ENCODE data around the gene MTHFD1L.
"Not testable (repeated sequence)": the region's sequence is repeated elsewhere in the genome, so short reads cannot be mapped to it uniquely, and the experiment has no call there.

Gene MTHFD1L

GRCh38 chr6:151081656-151082055, 216.2 kb downstream of the MTHFD1L start:
- H3F3A ChIP-seq (ENCODE audit: control insufficient read depth, insufficient read depth), result no peaks in the 10 kb centered on the region
- H3K9me2 ChIP-seq (replicated peaks; ENCODE audit: control insufficient read depth, low read length), result no peaks in the 10 kb centered on the region
- H3K27ac ChIP-seq (ENCODE audit: low read depth, low read length), result no peak overlapping the region
- H3K4me2 ChIP-seq (ENCODE audit: low read length), result no peak overlapping the region
- peaks cover 9% of the 10 kb centered on the region for H3K36me3 ChIP-seq (ENCODE audit: control insufficient read depth, low read length)
- no peaks in the 10 kb centered on the region for H3K9me3 ChIP-seq (ENCODE audit: control insufficient read depth, insufficient read depth, low read length)
- H4K20me1 ChIP-seq (ENCODE audit: control insufficient read depth, insufficient read depth, low read depth, low read length), result no peaks in the 10 kb centered on the region
- H3K4me3 ChIP-seq (ENCODE audit: low read length), result no peak overlapping the region
- H3K4me1 ChIP-seq (ENCODE audit: control insufficient read depth, low read length), result no peaks in the 10 kb centered on the region
- H3K27me3 ChIP-seq (ENCODE audit: control insufficient read depth, low read length), result no peaks in the 10 kb centered on the region
- H3K79me2 ChIP-seq (ENCODE audit: control insufficient read depth, low read length), result no peaks in the 10 kb centered on the region
- TF ChIP-seq CTCF (IDR thresholded peaks at IDR 0.05; ENCODE audit: low read depth, low read length, poor library complexity, severe bottlenecking) (no peak), EZH2phosphoT487 (IDR thresholded peaks at IDR 0.05; ENCODE audit: borderline replicate concordance, low read length) (no peak)

- H3K27ac ChIP-seq (ENCODE audit: low read depth, low read length), result no peak overlapping the region
- no peaks in the 10 kb centered on the region for H3K9me3 ChIP-seq (ENCODE audit: control insufficient read depth, insufficient read depth, low read length)
- no peak overlapping the region for H3K4me2 ChIP-seq (ENCODE audit: low read length)
- no peak for TF ChIP-seq EZH2phosphoT487 (IDR thresholded peaks at IDR 0.05; ENCODE audit: borderline replicate concordance, low read length)
- no peak for TF ChIP-seq CTCF (IDR thresholded peaks at IDR 0.05; ENCODE audit: low read depth, low read length, poor library complexity, severe bottlenecking)
- H3K4me1 ChIP-seq (ENCODE audit: control insufficient read depth, low read length), result no peaks in the 10 kb centered on the region
- H4K20me1 ChIP-seq (ENCODE audit: control insufficient read depth, insufficient read depth, low read depth, low read length), result no peaks in the 10 kb centered on the region
- no peak overlapping the region for H3K4me3 ChIP-seq (ENCODE audit: low read length)
- H3K79me2 ChIP-seq (ENCODE audit: control insufficient read depth, low read length), result no peaks in the 10 kb centered on the region
- no peaks in the 10 kb centered on the region for H3K27me3 ChIP-seq (ENCODE audit: control insufficient read depth, low read length)
- no peaks in the 10 kb centered on the region for H3K9me2 ChIP-seq (replicated peaks; ENCODE audit: control insufficient read depth, low read length)
- no peaks in the 10 kb centered on the region for H3F3A ChIP-seq (ENCODE audit: control insufficient read depth, insufficient read depth)
- peaks cover 9% of the 10 kb centered on the region for H3K36me3 ChIP-seq (ENCODE audit: control insufficient read depth, low read length)
These were observed 216.6 kb downstream of the MTHFD1L start for GRCh38 chr6:151082079-151082478.

- H3K27me3 ChIP-seq (ENCODE audit: control insufficient read depth, low read length), result no peaks in the 10 kb centered on the region
- no peak overlapping the region for H3K4me2 ChIP-seq (ENCODE audit: low read length)
- no peaks in the 10 kb centered on the region for H3K9me2 ChIP-seq (replicated peaks; ENCODE audit: control insufficient read depth, low read length)
- H3K4me1 ChIP-seq (ENCODE audit: control insufficient read depth, low read length), result no peaks in the 10 kb centered on the region
- no peaks in the 10 kb centered on the region for H4K20me1 ChIP-seq (ENCODE audit: control insufficient read depth, insufficient read depth, low read depth, low read length)
- no peaks in the 10 kb centered on the region for H3F3A ChIP-seq (ENCODE audit: control insufficient read depth, insufficient read depth)
- no peaks in the 10 kb centered on the region for H3K79me2 ChIP-seq (ENCODE audit: control insufficient read depth, low read length)
- peaks cover 10% of the 10 kb centered on the region; the same call in 1 of the 2 replicates for H3K36me3 ChIP-seq (ENCODE audit: control insufficient read depth, low read length)
- no peak overlapping the region for H3K27ac ChIP-seq (ENCODE audit: low read depth, low read length)
- TF ChIP-seq EZH2phosphoT487 (IDR thresholded peaks at IDR 0.05; ENCODE audit: borderline replicate concordance, low read length), result no peak
- no peak for TF ChIP-seq CTCF (IDR thresholded peaks at IDR 0.05; ENCODE audit: low read depth, low read length, poor library complexity, severe bottlenecking)
- no peak overlapping the region for H3K4me3 ChIP-seq (ENCODE audit: low read length)
- no peaks in the 10 kb centered on the region for H3K9me3 ChIP-seq (ENCODE audit: control insufficient read depth, insufficient read depth, low read length)
These were observed 218.8 kb downstream of the MTHFD1L start for GRCh38 chr6:151084275-151084674.

- H3K4me1 ChIP-seq (ENCODE audit: control insufficient read depth, low read length); H3K9me2 ChIP-seq (replicated peaks; ENCODE audit: control insufficient read depth, low read length); H3F3A ChIP-seq (ENCODE audit: control insufficient read depth, insufficient read depth): not testable (repeated sequence)
These were observed 221.6 kb downstream of the MTHFD1L start for GRCh38 chr6:151087055-151087454.

More at GRCh38 chr6:151087055-151087454, 221.6 kb downstream of the MTHFD1L start:
- H3K9me3 ChIP-seq (ENCODE audit: control insufficient read depth, insufficient read depth, low read length); H3K4me3 ChIP-seq (ENCODE audit: low read length); H4K20me1 ChIP-seq (ENCODE audit: control insufficient read depth, insufficient read depth, low read depth, low read length); H3K4me2 ChIP-seq (ENCODE audit: low read length); H3K27ac ChIP-seq (ENCODE audit: low read depth, low read length); H3K79me2 ChIP-seq (ENCODE audit: control insufficient read depth, low read length); H3K27me3 ChIP-seq (ENCODE audit: control insufficient read depth, low read length): not testable (repeated sequence)
- peaks cover 36% of the 10 kb centered on the region for H3K36me3 ChIP-seq (ENCODE audit: control insufficient read depth, low read length)

Measured in DOHH2 (cell line).